Uterus (tissue), 4 donors: ENCODE data around the gene PPP3CA. TPM values are rescaled to one million over a fixed set of nuclear protein-coding genes. Genes with fewer than 3 reads are reported as not detected.

Source experiments
- DNase-seq, 2 donors: peaks; one replicate each; pipeline ENCODE4 v3.0.0-alpha.2; 2019 to 2020
- H3K27ac ChIP-seq, 2 donors: fragments of 200-600 bp; sonication (generic); 1 replicate in 1 of 2; 2 replicates in 1 of 2; pipeline ENCODE4 v1.5.1; 2016 to 2018
- H3K27me3 ChIP-seq, 2 donors: fragments of 200-600 bp; sonication (generic); one replicate each; pipeline ENCODE4 v1.5.1; 2018 to 2019; ENCODE audit warnings: control low read depth in 1 of 2
- H3K36me3 ChIP-seq, 2 donors: fragments of 200-600 bp; sonication (generic); one replicate each; pipeline ENCODE4 v1.5.1; 2019; ENCODE audit warnings: control low read depth in 1 of 2
- H3K4me1 ChIP-seq, 2 donors: fragments of 200-600 bp; sonication (generic); one replicate each; pipeline ENCODE4 v1.5.1; 2018 to 2019; ENCODE audit warnings: control low read depth in 1 of 2
- H3K4me3 ChIP-seq, 2 donors: fragments of 200-600 bp; sonication (generic); 1 replicate in 1 of 2; 2 replicates in 1 of 2; pipeline ENCODE4 v1.5.1; 2018 to 2019; ENCODE audit warnings: mild to moderate bottlenecking in 1 of 2
- H3K9me3 ChIP-seq, 2 donors: fragments of 200-600 bp; sonication (generic); one replicate each; pipeline ENCODE4 v1.5.1; 2019; ENCODE audit warnings: control low read depth in 1 of 2
- POLR2A ChIP-seq, 2 donors: fragments of 450-650 bp; IDR thresholded peaks; one replicate each; pipeline ENCODE4 v1.6.1; 2016; ENCODE audit warnings: antibody characterized with exemption in 2 of 2, mild to moderate bottlenecking in 1 of 2, moderate library complexity in 1 of 2
- intact Hi-C: fragments of 100-400 bp; cut with DNase I; formaldehyde crosslinking; loops from one replicate; pipeline ENCODE4 v1.15.1; 2023; ENCODE audit warnings: low total_unique reads
- total RNA-seq, 4 donors: library from RNA; depleted of rRNA in 3 of 4; stranded (reverse); fragments of >200 nt in 3 of 4; gene quantifications; one replicate each; pipeline versions ENCODE4 v1.1.0 to v1.2.4, GENCODE V29; 2014 to 2023
- TF ChIP-seq, protein P1 (sequence below), 4 experiments: fragments of 200-600 bp in 2 of 4; fragments of 450-650 bp in 2 of 4; sonication (generic) in 2 of 4; IDR thresholded peaks; one replicate each; pipeline ENCODE4 v1.5.1; 2016 to 2019; ENCODE audit warnings: antibody characterized with exemption in 4 of 4, mild to moderate bottlenecking in 2 of 4, moderate library complexity in 1 of 4
- donor health status: DM: yes; HTN: yes; CAD: no.

PPP3CA gene
- total RNA-seq, 4 donors from 2014 or later, result 32.8 to 70.0 (median 39.8) TPM

DNA sequence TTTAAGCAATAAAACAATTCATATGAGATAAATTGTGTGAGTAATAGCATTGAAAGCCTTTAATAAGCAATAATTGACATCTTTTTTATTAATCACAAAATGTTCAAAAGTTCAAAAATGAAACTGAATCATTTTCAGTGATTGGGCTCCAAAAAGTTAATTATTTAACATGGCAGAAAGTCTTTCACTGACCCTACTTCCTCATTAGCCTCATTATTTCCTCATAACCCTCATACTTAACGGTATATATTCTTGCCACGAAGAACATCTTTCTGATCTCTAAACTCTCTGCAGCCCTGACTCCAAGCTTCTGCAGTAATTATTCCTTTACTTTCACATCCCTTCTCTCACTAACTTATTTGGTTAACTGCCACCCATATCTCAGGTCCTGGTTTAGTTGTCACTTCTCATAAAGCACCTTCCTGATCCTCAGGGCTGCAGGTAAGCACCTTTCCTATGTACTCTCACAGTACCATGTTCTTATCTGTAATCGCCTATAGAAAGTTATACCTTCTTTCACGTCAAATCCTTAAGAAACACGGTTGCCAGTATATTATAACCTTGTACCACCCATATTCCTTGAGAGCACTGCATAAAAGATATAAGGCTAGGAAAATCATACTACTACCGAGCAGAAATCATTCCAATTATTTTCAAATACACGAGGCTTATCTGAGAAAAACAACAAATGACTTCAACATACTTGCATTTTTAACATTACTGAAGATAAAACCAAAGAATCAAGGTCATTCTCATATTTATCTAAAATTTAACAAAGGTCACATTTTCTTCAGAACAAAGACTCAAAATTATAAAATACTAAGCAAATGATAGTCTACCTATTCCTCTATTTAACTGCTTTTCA lies 72.2 kb downstream of the PPP3CA start:
- no peak overlapping the region for H3K27ac ChIP-seq
- no peaks in the 10 kb centered on the region for H3K36me3 ChIP-seq
- intact Hi-C loops, result no loop called here
- H3K9me3 ChIP-seq, result no peaks in the 10 kb centered on the region
- no peaks in the 10 kb centered on the region for H3K4me1 ChIP-seq
- TF ChIP-seq, protein P1, sequence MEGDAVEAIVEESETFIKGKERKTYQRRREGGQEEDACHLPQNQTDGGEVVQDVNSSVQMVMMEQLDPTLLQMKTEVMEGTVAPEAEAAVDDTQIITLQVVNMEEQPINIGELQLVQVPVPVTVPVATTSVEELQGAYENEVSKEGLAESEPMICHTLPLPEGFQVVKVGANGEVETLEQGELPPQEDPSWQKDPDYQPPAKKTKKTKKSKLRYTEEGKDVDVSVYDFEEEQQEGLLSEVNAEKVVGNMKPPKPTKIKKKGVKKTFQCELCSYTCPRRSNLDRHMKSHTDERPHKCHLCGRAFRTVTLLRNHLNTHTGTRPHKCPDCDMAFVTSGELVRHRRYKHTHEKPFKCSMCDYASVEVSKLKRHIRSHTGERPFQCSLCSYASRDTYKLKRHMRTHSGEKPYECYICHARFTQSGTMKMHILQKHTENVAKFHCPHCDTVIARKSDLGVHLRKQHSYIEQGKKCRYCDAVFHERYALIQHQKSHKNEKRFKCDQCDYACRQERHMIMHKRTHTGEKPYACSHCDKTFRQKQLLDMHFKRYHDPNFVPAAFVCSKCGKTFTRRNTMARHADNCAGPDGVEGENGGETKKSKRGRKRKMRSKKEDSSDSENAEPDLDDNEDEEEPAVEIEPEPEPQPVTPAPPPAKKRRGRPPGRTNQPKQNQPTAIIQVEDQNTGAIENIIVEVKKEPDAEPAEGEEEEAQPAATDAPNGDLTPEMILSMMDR (IDR thresholded peaks at IDR 0.05), result no peak
- no peak for TF ChIP-seq POLR2A (IDR thresholded peaks at IDR 0.05)
- no peak for DNase-seq
- H3K4me3 ChIP-seq, result no peak overlapping the region
- no peaks in the 10 kb centered on the region for H3K27me3 ChIP-seq

DNA sequence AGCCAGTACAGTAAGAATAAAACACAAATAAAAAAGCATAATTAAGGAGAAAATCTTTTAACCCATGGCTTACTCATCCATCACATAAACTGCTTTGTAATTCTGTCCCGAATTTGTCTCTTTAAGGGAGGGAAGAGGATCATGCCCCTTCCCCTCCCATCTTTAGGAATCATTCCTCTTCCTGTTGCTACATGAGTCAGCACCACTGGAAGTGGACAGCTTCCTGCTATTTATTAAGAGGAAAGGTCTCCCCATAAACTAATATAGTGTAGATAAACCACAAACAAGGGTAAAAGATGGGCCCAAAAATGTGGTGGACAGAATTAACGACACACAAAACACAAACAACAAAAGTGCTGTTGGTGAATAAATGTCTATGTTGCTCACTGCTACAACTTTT lies 75.8 kb downstream of the PPP3CA start:
- TF ChIP-seq POLR2A (IDR thresholded peaks at IDR 0.05), result no peak
- TF ChIP-seq, protein P1 (IDR thresholded peaks at IDR 0.05), result no peak
- intact Hi-C loops, result no loop called here
- Histone ChIP-seq H3K9me3 (no peaks in the 10 kb centered on the region), H3K27me3 (no peaks in the 10 kb centered on the region), H3K27ac (no peak overlapping the region), H3K4me1 (no peaks in the 10 kb centered on the region), H3K36me3 (no peaks in the 10 kb centered on the region), H3K4me3 (no peak overlapping the region)
- DNase-seq, result no peak

DNA sequence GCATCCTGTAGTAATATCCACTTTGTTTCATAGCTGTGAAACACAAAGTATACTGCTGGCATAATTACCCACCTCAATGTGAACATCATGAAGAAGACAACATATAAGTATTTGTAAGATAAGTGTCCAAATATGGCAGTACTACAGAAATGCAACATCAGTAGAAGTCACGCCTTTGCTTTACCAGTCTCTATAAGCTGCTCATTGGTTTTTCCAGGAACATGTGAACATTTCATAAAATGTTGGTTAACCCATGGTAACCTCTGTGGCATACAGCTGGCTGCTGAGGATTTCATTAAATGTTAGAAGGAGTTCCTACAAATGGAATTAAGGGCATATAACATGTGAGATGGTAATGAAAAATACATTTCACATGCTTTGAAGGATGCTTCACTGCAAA lies 77.6 kb downstream of the PPP3CA start:
- no peak overlapping the region for H3K4me3 ChIP-seq
- DNase-seq, result no peak
- H3K36me3 ChIP-seq, result no peaks in the 10 kb centered on the region
- no peak overlapping the region for H3K27ac ChIP-seq
- no peaks in the 10 kb centered on the region for H3K9me3 ChIP-seq
- TF ChIP-seq POLR2A (IDR thresholded peaks at IDR 0.05), result no peak
- TF ChIP-seq, protein P1 (IDR thresholded peaks at IDR 0.05), result no peak
- no peaks in the 10 kb centered on the region for H3K27me3 ChIP-seq
- no peaks in the 10 kb centered on the region for H3K4me1 ChIP-seq
- intact Hi-C loops, result no loop called here

DNA sequence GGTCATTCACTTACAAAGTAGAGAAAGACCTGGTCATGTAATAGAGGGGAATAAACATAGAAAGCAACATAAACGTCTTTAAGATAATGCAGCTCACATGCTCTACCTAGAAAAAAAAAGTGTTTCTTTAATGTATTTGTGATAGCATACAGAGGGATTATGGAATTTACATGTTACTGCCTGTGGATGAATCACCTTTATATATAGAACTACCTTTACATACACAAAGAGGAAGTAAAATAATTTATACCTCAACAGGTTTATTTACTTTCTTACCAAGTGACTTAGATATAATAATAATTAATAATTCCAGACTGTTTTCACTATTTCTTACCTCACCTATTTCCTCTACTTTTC lies 81.5 kb downstream of the PPP3CA start:
- Histone ChIP-seq H3K9me3 (no peaks in the 10 kb centered on the region), H3K4me3 (no peak overlapping the region), H3K27ac (no peak overlapping the region), H3K27me3 (no peaks in the 10 kb centered on the region), H3K36me3 (no peaks in the 10 kb centered on the region), H3K4me1 (no peaks in the 10 kb centered on the region)
- no peak for TF ChIP-seq POLR2A (IDR thresholded peaks at IDR 0.05)
- TF ChIP-seq, protein P1 (IDR thresholded peaks at IDR 0.05), result no peak
- intact Hi-C loops, result no loop called here
- DNase-seq, result no peak

DNA sequence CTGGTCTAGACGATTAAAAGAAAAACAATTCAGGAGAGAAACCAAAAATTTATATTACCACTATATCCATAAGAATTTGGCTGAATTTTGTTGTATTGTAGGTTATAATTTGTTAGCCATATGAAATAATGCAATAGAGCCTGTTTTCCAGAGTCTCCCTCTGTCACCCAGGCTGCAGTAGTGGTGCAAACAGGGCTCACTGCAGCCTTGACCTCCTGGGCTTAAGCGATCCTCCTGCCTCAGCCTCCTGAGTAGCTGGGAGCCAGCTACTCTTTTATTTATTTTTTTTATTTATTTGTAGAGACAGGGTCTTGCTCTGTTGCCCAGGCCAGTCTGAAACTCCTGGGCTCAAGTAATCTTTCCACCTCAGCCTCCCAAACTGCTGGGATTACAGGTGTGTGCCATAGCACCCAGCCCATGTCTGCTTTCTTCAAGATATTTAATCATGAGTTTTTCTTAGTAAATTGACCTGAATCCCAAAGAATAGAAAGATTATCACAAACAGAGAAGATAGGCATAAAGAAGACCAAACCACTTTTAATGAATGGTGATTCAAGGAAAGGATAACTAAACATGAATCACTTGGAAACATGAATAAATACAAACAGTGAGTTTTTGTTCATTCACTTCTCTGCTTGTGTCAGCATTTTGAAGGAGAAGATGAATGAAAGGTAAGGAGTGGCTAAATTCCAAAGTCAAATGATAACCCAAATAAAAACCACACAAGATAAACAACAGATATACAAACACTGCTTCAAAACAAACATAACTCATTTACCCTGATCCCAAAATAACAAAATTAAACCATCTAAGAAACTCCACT lies 82.1 kb downstream of the PPP3CA start:
- intact Hi-C loops, result no loop called here
- DNase-seq, result no peak
- TF ChIP-seq POLR2A (IDR thresholded peaks at IDR 0.05), result no peak
- TF ChIP-seq, protein P1 (IDR thresholded peaks at IDR 0.05), result no peak
- Histone ChIP-seq H3K4me3 (no peak overlapping the region), H3K9me3 (no peaks in the 10 kb centered on the region), H3K4me1 (peaks cover 0 to 2% of the 10 kb centered on the region in 2 donors), H3K27me3 (no peaks in the 10 kb centered on the region), H3K27ac (no peak overlapping the region), H3K36me3 (no peaks in the 10 kb centered on the region)
